ENCODE results near the gene PLA1A.

The PLA1A gene

DNA sequence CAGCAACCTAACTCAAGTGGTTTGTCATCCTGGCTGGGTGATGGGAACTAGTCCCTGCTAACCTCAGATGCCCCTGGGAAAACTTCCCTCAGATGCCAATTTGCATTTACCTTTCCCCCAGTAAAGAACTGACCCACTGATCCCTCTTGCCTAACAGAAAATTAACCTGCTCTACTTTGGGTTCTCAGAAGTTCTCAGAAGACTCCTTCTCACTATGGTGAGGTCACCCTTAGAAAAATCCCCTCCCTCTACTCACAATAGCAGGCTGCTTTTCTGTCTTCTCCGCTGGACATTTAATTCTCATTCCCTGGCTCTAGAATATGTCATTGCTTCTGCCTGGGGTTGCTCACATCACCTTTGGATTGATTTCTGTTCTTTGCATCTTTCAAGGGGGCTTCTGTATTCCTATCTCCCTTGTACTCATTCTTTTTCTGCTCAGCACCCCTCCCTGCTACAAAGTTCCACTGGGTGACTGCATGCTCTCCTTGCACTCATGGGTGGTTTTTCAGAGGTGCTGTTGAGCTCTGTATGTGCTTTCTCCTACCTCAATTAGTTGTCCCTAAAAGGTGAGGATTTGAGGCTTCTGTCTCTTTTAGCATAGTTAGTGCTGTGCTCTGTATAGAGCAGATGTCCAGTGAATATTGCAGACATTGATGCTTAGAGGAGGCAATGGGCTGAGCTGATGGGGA, 869 bp downstream of the PLA1A start:
- TF ChIP-seq SIN3A (IDR thresholded peaks at IDR 0.05; ENCODE audit: borderline replicate concordance, insufficient read depth, low read length) = no peak
- TF ChIP-seq FOXP2 (optimal IDR thresholded peaks at IDR 0.05; ENCODE audit: borderline replicate concordance, extremely low read depth, extremely low read length, insufficient read depth) = no peak
- TF ChIP-seq, protein P1, sequence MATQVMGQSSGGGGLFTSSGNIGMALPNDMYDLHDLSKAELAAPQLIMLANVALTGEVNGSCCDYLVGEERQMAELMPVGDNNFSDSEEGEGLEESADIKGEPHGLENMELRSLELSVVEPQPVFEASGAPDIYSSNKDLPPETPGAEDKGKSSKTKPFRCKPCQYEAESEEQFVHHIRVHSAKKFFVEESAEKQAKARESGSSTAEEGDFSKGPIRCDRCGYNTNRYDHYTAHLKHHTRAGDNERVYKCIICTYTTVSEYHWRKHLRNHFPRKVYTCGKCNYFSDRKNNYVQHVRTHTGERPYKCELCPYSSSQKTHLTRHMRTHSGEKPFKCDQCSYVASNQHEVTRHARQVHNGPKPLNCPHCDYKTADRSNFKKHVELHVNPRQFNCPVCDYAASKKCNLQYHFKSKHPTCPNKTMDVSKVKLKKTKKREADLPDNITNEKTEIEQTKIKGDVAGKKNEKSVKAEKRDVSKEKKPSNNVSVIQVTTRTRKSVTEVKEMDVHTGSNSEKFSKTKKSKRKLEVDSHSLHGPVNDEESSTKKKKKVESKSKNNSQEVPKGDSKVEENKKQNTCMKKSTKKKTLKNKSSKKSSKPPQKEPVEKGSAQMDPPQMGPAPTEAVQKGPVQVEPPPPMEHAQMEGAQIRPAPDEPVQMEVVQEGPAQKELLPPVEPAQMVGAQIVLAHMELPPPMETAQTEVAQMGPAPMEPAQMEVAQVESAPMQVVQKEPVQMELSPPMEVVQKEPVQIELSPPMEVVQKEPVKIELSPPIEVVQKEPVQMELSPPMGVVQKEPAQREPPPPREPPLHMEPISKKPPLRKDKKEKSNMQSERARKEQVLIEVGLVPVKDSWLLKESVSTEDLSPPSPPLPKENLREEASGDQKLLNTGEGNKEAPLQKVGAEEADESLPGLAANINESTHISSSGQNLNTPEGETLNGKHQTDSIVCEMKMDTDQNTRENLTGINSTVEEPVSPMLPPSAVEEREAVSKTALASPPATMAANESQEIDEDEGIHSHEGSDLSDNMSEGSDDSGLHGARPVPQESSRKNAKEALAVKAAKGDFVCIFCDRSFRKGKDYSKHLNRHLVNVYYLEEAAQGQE (IDR thresholded peaks at IDR 0.05; ENCODE audit: insufficient read depth in 1 of 2, low read depth in 2 of 2, low read length in 2 of 2) = no peak

DNA sequence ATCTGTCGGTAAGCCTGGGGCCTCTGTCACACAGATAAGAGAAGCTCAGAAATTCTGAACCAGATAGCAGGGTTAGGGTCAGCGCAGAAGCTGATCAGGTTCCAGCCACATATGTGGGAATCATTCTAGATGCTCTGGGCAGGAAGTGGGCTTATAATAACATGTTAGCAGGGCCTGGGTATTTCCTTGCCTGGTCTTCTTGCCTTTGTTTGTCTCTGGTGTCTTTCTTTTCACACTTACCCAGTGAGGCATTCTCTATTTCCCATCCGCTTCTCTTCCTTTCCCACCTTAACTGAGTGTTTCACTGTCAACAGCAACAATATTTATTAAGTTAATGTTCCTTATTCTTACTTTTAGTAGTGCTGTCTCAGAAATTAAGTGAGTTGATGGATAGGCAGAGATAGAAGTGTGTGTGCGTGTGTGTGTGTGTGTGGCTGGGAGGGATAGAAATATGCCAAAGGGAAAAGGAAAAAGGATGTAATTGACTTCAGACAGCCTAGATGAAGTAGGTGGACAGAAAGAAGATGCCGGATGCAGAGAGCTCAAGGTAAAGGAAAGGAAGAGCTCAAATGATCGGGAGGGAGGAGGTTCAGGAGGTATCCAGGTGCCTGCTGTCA, 2.0 kb downstream of the PLA1A start:
- TF ChIP-seq, protein P1 (IDR thresholded peaks at IDR 0.05; ENCODE audit: insufficient read depth in 1 of 2, low read depth in 2 of 2, low read length in 2 of 2) = no peak
- no peak for TF ChIP-seq SIN3A (IDR thresholded peaks at IDR 0.05; ENCODE audit: borderline replicate concordance, insufficient read depth, low read length)
- no peak for TF ChIP-seq POLR2AphosphoS5 (IDR thresholded peaks at IDR 0.05; ENCODE audit: low read depth, low read length)
- TF ChIP-seq FOXP2 (optimal IDR thresholded peaks at IDR 0.05; ENCODE audit: borderline replicate concordance, extremely low read depth, extremely low read length, insufficient read depth) = no peak
- no peak for TF ChIP-seq TAF1 (IDR thresholded peaks at IDR 0.05; ENCODE audit: borderline replicate concordance, insufficient read depth, low read length)

DNA sequence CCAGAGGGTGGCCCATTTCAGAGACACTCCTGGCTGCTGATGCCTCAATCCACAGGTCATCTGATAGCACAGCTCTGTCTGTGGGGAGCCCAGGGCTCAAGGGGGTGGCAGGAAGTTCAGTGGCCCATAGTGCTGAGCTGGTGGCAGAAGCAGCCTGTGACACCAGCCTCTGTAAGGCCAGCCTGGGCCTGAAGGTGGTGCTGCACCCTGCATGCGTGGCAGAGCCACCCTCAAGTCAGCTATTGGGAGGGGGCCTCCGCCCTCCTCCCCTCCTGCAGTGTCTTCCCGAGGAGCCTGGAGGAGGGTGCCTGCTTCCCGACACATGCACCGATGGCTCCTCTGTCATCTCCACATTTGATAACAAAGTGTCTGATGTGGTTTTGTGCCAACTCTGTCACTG, 3.0 kb downstream of the PLA1A start:
- TF ChIP-seq TAF1 (IDR thresholded peaks at IDR 0.05; ENCODE audit: borderline replicate concordance, insufficient read depth, low read length) (no peak), POLR2AphosphoS5 (IDR thresholded peaks at IDR 0.05; ENCODE audit: low read depth, low read length) (no peak), FOXP2 (optimal IDR thresholded peaks at IDR 0.05; ENCODE audit: borderline replicate concordance, extremely low read depth, extremely low read length, insufficient read depth) (no peak), SIN3A (IDR thresholded peaks at IDR 0.05; ENCODE audit: borderline replicate concordance, insufficient read depth, low read length) (no peak)
- TF ChIP-seq, protein P1 (IDR thresholded peaks at IDR 0.05; ENCODE audit: insufficient read depth in 1 of 2, low read depth in 2 of 2, low read length in 2 of 2) = no peak

DNA sequence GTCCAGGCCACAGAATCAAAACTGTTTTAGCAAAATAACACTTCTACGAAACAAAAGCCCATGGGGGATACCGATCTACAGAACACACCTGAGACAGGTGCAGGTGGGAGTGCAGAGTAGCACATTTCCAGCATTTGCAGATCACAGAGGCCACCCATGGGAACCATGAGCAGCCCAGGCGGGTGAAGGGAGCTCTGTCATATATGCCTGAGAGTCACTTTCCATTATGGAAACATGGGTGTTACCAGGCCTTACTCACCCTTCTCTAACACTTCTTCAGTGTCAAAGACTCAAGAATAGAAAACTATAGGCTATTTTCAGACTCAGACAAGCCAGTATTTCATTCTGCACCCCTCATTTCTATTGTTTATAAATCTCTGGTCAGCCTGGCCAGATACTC, 3.5 kb downstream of the PLA1A start:
- TF ChIP-seq FOXP2 (optimal IDR thresholded peaks at IDR 0.05; ENCODE audit: borderline replicate concordance, extremely low read depth, extremely low read length, insufficient read depth) = no peak
- TF ChIP-seq TAF1 (IDR thresholded peaks at IDR 0.05; ENCODE audit: borderline replicate concordance, insufficient read depth, low read length) = no peak
- TF ChIP-seq POLR2AphosphoS5 (IDR thresholded peaks at IDR 0.05; ENCODE audit: low read depth, low read length) = no peak
- TF ChIP-seq SIN3A (IDR thresholded peaks at IDR 0.05; ENCODE audit: borderline replicate concordance, insufficient read depth, low read length) = no peak
- TF ChIP-seq, protein P1 (IDR thresholded peaks at IDR 0.05; ENCODE audit: insufficient read depth in 1 of 2, low read depth in 2 of 2, low read length in 2 of 2) = no peak
